GM23248 (cell line): ENCODE data around the gene TRAF3IP1. TPM values are rescaled to one million over a fixed set of nuclear protein-coding genes. Genes with fewer than 3 reads are reported as not detected.

ENCODE experiments used
- DNase-seq: peaks from one replicate; pipeline ENCODE4 v3.0.0-alpha.2; 2015
- H2AFZ ChIP-seq: fragments of 200-600 bp; sonication (generic); 2 replicates; pipeline ENCODE4 v1.6.1; 2016; ENCODE audit warnings: antibody characterized with exemption
- H3F3A ChIP-seq: fragments of 200-600 bp; sonication (generic); 2 replicates; pipeline ENCODE4 v1.6.1; 2016; ENCODE audit warnings: mild to moderate bottlenecking, antibody characterized with exemption, mixed run types; ENCODE audit not compliant: insufficient read depth
- H3K27ac ChIP-seq: fragments of 200-600 bp; sonication (generic); 2 replicates; pipeline ENCODE4 v1.5.1; 2016; ENCODE audit warnings: mild to moderate bottlenecking
- H3K27me3 ChIP-seq: fragments of 200-600 bp; sonication (generic); replicated peaks from 2 replicates; pipeline ENCODE4 v1.6.1; 2016; ENCODE audit warnings: mild to moderate bottlenecking; ENCODE audit not compliant: insufficient read depth
- H3K36me3 ChIP-seq: fragments of 200-600 bp; sonication (generic); 2 replicates; pipeline ENCODE4 v1.6.1; 2016; ENCODE audit warnings: low read depth, mild to moderate bottlenecking
- H3K4me1 ChIP-seq: fragments of 200-600 bp; sonication (generic); 2 replicates; pipeline ENCODE4 v1.6.1; 2016; ENCODE audit warnings: mild to moderate bottlenecking; ENCODE audit not compliant: insufficient read depth
- H3K4me2 ChIP-seq: fragments of 200-600 bp; sonication (generic); one replicate; pipeline ENCODE4 v1.6.1; 2016; ENCODE audit warnings: mild to moderate bottlenecking; ENCODE audit not compliant: unreplicated experiment
- H3K4me3 ChIP-seq: fragments of 200-600 bp; sonication (generic); 2 replicates; pipeline ENCODE4 v1.5.1; 2016; ENCODE audit warnings: mild to moderate bottlenecking
- H3K79me2 ChIP-seq: fragments of 200-600 bp; sonication (generic); 2 replicates; pipeline ENCODE4 v1.6.1; 2016; ENCODE audit warnings: mild to moderate bottlenecking; ENCODE audit not compliant: insufficient read depth
- H3K9ac ChIP-seq: fragments of 200-600 bp; sonication (generic); 2 replicates; pipeline ENCODE4 v1.6.1; 2016; ENCODE audit warnings: mild to moderate bottlenecking
- H3K9me2 ChIP-seq: fragments of 200-600 bp; sonication (generic); 2 replicates; pipeline ENCODE4 v1.6.1; 2016; ENCODE audit warnings: mixed run types, mild to moderate bottlenecking, moderate library complexity; ENCODE audit not compliant: insufficient read depth
- H3K9me3 ChIP-seq: fragments of 200-600 bp; sonication (generic); one replicate; pipeline ENCODE4 v1.6.1; 2017; ENCODE audit warnings: low read depth
- H4K20me1 ChIP-seq: fragments of 200-600 bp; sonication (generic); 2 replicates; pipeline ENCODE4 v1.6.0; 2016; ENCODE audit not compliant: insufficient read depth
- EZH2 ChIP-seq: fragments of 200-600 bp; sonication (generic); IDR thresholded peaks from 2 replicates; pipeline ENCODE4 v1.6.1; 2018; ENCODE audit warnings: antibody characterized with exemption, mild to moderate bottlenecking; ENCODE audit not compliant: insufficient read depth, poor library complexity, severe bottlenecking
- EZH2phosphoT487 ChIP-seq: fragments of 200-600 bp; sonication (generic); IDR thresholded peaks from 2 replicates; pipeline ENCODE4 v1.6.1; 2018; ENCODE audit warnings: antibody characterized with exemption, moderate library complexity, mild to moderate bottlenecking, low read depth; ENCODE audit not compliant: insufficient read depth
- WGBS, 2 experiments: methylation state at CpG; one replicate each; pipeline ENCODE4 v1.1.6; 2015 to 2017; ENCODE audit warnings: low lambda C conversion rate in 2 of 2, low coverage in 1 of 2; ENCODE audit errors: missing lambda C conversion rate in 2 of 2; 5-methylcytosine and 5-hydroxymethylcytosine counted together
- in situ Hi-C: fragments of 300-500 bp; cut with MboI; formaldehyde crosslinking; loops from 2 replicates; pipeline ENCODE4 v1.15.0; 2020
- polyA plus RNA-seq: library from polyadenylated mRNA; unstranded; fragments of >200 nt; fragmentation: Nextera tagmentation; extraction: Ambion mirVana; gene quantifications from 2 replicates; pipeline ENCODE4 v1.2.1, GENCODE V29; 2016
- total RNA-seq: library from RNA; depleted of rRNA; stranded (reverse); fragments of >200 nt; shearing (Covaris generic); gene quantifications from 2 replicates; pipeline ENCODE4 v1.2.3, GENCODE V29; 2014

The TRAF3IP1 gene
- total and polyA plus RNA-seq, 2 experiments from 2014 or later: 9.5 to 10.6 TPM

DNA sequence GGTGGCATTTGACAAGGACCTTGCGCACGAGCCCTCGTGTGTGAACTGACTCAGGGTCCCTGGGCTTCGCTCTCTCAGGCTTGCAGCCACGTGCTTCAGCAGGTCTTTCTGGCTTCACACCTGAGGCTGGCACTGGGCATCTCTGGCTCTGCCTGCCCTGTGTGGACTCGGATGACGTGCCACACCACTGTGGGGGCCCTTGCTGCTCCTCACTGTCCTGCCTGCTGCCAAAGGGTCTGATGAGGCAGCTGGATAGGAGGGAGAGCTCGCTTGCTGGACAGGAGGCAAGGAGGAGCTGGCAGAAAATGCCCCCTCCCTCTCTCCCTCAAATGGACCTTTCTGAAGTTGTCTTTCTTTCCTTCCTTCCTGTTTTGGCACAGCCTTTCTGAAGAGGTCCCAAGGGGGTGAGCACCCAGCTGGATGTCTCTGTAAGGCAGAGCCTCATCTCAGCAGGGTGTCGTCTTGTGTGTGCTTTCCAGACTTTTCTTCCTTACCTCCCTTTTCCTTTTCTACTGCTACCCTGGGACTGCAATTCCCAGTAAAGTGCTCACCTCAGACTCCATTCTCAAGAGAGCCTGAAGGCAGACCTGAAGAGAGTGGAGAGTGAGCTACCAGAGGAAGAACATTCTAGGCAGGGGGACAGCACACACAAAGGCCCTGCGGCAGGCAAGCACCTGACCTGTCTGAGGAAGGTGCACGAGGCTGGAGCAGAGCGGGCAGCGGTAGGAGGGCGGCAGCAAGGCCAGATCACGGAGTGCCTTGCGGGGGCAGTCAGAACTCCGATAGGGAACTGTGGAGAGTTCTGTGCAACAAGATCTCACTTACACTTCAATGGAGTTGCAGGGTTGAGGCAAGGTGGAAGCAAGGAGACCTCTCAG lies 37.2 kb upstream of the TRAF3IP1 start:
- H3K27me3 ChIP-seq: no peaks in the 10 kb centered on the region
- no peaks in the 10 kb centered on the region for H3K9me2 ChIP-seq
- peaks cover 23% of the 10 kb centered on the region for H3K4me1 ChIP-seq
- 91 to 92% methylated on average over 17 of the region's 17 CpGs for WGBS, 2 experiments
- H3F3A ChIP-seq: peaks cover 22% of the 10 kb centered on the region
- H3K79me2 ChIP-seq: peaks cover 61% of the 10 kb centered on the region
- no peak overlapping the region for H3K4me2 ChIP-seq
- H3K9me3 ChIP-seq: no peaks in the 10 kb centered on the region
- no peaks in the 10 kb centered on the region for H3K36me3 ChIP-seq
- H3K4me3 ChIP-seq: no peak overlapping the region
- no peak overlapping the region for H2AFZ ChIP-seq
- DNase-seq: no peak
- no peak for TF ChIP-seq EZH2phosphoT487
- no peak for TF ChIP-seq EZH2
- no peak overlapping the region for H3K27ac ChIP-seq
- no peaks in the 10 kb centered on the region for H4K20me1 ChIP-seq
- in situ Hi-C loops: no loop called here
- H3K9ac ChIP-seq: no peak overlapping the region

DNA sequence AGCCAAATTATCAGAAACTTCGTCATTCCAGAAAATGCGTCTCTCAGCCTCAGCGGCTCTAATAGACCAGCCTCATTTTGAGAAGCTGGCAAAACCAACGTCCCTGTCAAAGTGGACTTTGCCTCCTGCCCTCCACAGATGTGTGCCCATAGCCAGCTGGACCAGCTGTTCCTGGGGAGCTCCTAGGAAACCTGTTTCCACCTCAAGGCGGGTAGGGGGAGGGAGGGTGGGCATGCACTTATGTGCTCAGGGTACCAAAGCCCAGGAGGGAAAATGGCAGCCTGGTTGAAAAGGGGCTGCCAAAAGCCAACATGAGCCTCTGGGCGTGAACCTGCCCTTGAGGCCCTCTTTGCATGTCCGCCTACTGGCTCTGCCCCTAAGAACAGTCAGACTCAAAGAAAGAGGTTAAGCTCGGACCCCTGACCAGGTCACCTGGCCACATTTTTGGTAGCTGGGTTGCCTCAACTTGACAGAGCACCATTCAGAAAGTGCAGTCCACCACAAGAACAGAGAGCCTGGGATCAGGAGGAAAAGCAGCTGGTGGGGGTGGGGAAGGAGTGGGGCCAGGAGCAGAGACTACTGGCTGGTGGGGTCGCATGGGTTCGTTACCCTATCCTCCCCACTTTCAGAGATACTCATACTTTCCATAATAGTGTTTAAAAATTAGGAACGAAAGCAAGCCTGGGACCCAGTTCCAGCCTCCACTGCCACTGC lies 35.4 kb upstream of the TRAF3IP1 start:
- H2AFZ ChIP-seq: no peak overlapping the region
- no peaks in the 10 kb centered on the region for H3K27me3 ChIP-seq
- TF ChIP-seq EZH2 (no peak), EZH2phosphoT487 (no peak)
- H3K4me1 ChIP-seq: peaks cover 23% of the 10 kb centered on the region
- DNase-seq: no peak
- no peaks in the 10 kb centered on the region for H3K9me2 ChIP-seq
- peak overlapping the region; percentile 99 for H3K27ac ChIP-seq
- in situ Hi-C loops: no loop called here
- H3F3A ChIP-seq: peaks cover 22% of the 10 kb centered on the region
- peak overlapping the region; percentile 75 for H3K4me2 ChIP-seq
- H3K36me3 ChIP-seq: no peaks in the 10 kb centered on the region
- peak overlapping the region; percentile 94 for H3K9ac ChIP-seq
- 77% methylated on average over 11 of the region's 11 CpGs for WGBS, 2 experiments
- no peaks in the 10 kb centered on the region for H3K9me3 ChIP-seq
- peaks cover 54% of the 10 kb centered on the region for H3K79me2 ChIP-seq
- peak overlapping the region; percentile 30; the same call in 1 of the 2 replicates for H3K4me3 ChIP-seq
- no peaks in the 10 kb centered on the region for H4K20me1 ChIP-seq

DNA sequence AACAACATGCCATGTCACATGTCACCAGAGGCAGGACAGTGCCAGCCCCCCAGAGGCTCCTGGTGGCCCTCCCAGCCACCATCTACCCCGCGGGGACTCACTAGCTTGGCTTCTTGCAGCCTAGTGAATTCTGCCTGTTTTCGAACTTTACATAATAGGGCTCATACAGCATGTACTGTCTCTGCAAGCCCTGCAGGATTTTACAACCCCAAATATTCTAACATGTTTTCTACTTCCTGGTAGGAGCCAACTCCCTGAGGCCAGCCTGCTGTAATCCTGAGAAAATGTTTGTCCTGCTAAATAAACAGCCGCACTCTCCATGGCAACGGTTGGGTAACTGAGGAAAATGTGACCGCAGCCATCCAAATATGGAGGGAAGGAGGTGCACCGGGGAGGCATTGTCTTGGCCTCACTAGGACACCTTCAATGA lies 34.6 kb upstream of the TRAF3IP1 start:
- H3K27ac ChIP-seq: peak overlapping the region; percentile 99
- H3K9me2 ChIP-seq: no peaks in the 10 kb centered on the region
- H3K9ac ChIP-seq: peak overlapping the region; percentile 94
- peak; percentile 98 for DNase-seq
- TF ChIP-seq EZH2: no peak
- TF ChIP-seq EZH2phosphoT487: no peak
- peaks cover 23% of the 10 kb centered on the region for H3K4me1 ChIP-seq
- no peaks in the 10 kb centered on the region for H3K27me3 ChIP-seq
- peak overlapping the region; percentile 75 for H3K4me2 ChIP-seq
- in situ Hi-C loops: no loop called here
- no peaks in the 10 kb centered on the region for H3K36me3 ChIP-seq
- H3F3A ChIP-seq: peaks cover 22% of the 10 kb centered on the region
- whole genome bisulfite sequencing, 2 experiments: 3 to 5% methylated on average over 7 of the region's 7 CpGs
- no peaks in the 10 kb centered on the region for H3K9me3 ChIP-seq
- H3K79me2 ChIP-seq: peaks cover 47% of the 10 kb centered on the region
- peak overlapping the region; percentile 75 for H3K4me3 ChIP-seq
- H2AFZ ChIP-seq: no peak overlapping the region; the same call in 1 of the 2 replicates
- H4K20me1 ChIP-seq: no peaks in the 10 kb centered on the region

DNA sequence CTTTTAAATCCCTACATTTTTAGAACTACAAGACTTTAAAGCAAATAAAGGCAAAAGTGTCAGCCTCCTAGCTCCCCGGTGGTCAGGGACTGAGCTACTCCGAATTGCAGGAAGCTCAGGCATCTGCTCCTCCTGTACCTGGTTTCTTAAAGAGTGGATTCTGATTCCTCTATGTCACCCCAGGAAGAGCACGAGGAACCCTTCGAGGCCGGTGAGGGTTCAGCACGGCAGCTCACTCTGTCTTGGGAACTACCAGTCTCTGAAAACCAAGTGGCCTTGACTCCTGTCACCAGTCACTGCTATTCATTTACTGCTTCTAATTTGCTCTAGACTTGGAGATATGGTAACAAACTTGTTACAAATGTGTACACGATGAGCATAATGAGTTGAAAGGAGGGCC lies 34.2 kb upstream of the TRAF3IP1 start:
- in situ Hi-C loops: no loop called here
- Histone ChIP-seq H2AFZ (no peak overlapping the region; the same call in 1 of the 2 replicates), H3K79me2 (peaks cover 46% of the 10 kb centered on the region), H3K9ac (peak overlapping the region; percentile 94), H3K36me3 (no peaks in the 10 kb centered on the region), H3K27me3 (no peaks in the 10 kb centered on the region), H4K20me1 (no peaks in the 10 kb centered on the region), H3K4me3 (peak overlapping the region; percentile 75; the same call in 1 of the 2 replicates), H3K27ac (peak overlapping the region; percentile 99), H3K9me2 (no peaks in the 10 kb centered on the region), H3F3A (peaks cover 22% of the 10 kb centered on the region), H3K9me3 (no peaks in the 10 kb centered on the region), H3K4me1 (peaks cover 23% of the 10 kb centered on the region), H3K4me2 (peak overlapping the region; percentile 75)
- WGBS, 2 experiments: 13 to 15% methylated on average over 7 of the region's 7 CpGs
- TF ChIP-seq EZH2phosphoT487 (no peak), EZH2 (no peak)
- no peak for DNase-seq
